ENCODE data around the gene RANBP10.
A peak's percentile ranks its signal among the peaks of the same experiment; 100 is the strongest.

The RANBP10 gene

DNA sequence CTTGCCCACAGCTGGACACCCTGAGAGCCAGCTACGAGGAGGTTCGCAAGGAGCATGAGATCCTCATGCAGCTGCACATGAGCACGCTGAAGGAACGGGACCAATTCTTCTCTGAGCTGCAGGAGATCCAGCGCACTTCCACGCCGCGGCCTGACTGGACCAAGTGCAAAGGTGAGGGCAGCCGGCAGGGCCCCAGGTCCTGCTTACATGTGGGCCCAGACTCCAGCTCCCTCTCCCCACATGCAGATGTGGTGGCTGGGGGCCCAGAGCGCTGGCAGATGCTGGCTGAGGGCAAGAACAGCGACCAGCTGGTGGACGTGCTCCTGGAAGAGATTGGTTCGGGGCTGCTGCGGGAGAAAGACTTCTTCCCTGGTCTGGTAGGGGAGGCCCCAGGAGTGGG, 19.5 kb upstream of the RANBP10 start:
- no peak for DNase-seq

DNA sequence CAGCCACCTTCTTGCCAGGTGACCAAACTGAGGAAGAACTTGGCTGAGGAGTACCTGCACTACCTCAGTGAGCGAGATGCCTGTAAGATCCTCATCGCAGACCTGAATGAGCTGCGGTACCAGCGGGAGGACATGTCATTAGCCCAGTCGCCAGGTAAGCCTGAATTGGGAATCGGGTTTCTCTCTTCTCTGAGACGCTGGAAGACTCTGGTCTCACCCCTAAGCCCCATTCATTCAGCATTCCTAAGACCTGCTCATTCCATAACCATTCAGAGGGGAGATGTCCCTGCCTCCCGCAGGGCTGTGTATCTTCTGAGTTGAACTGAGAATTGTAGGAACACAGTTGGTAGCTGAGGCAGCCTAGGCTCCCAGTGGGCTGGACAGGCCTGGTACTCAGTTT, 18.8 kb upstream of the RANBP10 start:
- no peak for DNase-seq

DNA sequence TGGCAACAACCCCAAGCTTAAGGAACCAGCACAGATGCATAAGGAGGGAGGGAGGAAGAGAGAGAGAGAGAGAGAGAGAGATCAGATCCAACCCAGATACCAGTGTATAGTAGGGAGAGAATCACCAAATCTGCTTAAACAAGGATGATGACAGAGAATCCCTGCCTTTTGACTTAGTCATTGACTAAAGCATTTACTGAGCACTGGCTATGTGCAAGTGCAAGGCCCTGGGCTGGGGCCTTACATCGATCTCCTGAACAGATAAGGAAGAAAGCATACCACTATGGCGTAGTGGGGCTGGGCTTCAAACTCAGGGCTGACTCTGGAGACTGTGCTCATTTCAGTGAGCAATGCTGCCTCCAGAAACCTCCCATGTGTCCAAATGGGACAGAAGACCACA, 16.2 kb upstream of the RANBP10 start:
- DNase-seq, result no peak

DNA sequence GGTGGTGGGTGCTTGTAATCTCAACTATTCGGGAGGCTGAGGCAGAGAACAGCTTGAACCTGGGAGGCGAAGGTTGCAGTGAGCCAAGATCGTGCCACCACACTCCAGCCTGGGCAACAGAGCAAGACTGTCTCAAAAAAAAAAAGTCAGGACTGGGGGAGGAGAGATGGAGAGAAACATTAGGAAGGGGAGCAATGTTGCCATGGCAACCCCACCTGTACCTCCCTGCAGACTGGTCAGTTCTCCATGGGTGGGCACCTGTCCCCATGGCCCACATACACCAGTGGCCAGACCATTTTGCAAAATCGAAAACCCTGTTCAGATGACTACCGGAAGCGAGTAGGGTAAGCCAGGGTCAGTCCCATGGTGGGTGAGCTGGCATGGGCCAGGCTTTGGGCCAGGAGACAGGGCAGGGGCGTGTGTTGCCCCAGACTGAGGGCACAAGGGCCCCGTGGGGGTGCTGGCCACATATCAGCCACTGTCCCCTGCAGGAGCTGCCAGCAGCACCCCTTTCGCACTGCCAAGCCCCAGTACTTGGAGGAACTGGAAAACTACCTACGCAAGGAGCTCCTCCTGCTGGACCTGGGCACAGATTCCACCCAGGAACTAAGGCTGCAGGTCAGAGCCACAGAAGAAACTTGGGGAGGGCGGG, 14.4 kb upstream of the RANBP10 start:
- DNase-seq, result no peak

DNA sequence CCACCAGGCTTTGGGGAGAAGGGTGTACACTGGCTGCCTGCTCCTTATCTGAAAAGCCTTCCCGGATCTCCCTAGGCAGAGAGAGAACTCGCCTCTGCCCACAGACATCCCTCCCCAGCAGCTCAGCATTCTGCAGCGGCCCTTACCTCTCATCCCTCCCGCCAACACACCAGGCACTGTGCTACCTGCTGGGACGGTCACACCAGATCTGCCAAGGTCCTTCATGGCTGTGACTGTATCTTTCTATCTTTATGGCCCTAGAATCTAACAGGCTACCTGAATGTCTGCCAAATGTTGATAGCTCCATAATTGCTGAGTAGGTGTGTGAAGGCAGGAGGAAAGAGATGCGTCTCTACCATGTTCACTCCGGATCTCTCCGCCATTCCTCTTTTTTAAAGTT, 8.2 kb upstream of the RANBP10 start:
- no peak for DNase-seq

DNA sequence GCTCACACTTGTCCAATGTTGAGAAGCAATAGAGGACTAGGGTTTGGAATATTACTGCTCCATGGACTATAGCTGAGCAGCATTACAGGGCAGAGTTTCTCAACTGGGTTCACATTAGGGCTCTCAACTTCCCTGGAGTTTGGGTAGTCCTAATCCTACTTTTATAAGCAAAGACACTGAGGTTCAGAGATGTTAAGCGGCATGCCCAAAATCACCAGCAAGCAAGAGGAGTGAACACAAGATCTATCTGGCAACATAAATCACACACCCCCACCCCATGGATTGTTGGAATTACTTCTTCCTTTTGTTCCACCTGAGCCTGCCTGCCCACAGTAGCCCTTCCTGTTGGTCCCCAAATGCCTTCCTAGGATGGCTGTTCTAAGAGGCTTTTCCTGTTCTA, 5.5 kb upstream of the RANBP10 start:
- no peak for DNase-seq

DNA sequence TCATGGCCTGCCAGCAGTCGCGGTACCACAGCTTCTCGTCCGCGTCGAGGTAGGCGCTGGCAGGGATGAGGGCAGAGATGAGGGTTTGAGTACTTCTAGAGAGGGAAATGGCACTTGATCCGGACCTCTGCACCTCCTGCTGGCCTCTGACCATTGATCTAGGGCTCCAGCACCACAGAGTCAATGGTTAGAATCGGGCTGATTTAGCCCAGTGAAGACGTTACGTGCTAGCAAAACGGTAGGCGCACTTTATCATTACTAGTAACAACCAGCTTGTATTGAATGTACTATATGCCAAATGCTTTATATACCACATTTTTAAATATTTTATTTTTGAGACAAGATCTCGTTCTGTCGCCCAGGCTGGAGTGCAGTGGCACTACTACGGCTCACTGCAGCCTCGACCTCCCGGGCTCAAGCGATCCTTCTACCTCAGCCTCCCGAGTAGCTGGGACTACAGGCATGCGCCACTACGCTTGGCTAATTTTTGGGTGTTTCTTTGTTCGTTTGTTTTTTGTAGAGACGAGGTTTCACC, 855 bp upstream of the RANBP10 start:
- no peak for DNase-seq

DNA sequence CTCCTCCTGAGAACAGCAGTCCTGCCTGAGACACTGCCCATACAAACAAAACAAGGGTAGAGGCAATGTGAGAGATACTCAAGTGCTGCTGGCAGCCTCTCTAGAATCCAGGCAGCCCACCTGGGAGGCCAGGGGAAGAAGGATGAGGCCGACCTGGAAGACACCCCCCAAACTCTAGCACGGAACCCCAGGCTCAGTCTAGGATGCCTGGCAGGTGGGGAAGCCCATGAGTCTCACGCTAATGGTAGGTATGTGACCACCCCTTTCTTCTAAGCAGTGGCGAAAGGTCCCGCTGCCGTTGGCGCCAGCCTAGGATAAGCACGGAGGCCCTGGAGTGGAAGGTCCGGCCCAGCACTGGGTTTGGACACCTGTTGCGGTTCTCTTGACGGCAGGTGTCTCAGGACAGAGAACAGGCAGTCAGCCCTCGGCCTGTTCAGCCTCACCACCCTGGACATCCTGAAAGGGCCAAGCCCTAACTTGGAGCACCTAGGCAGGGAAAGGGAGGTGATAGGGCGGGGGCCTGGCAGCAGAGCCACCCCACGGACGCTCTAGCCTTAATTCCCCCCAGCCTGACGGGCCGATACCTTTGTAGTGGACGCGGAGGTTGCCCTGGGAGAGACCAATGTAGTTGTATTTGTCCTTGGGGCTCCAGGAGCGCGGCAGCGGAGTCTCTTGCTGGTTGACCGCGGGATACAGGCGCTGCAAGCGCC, 487 bp downstream of the RANBP10 start:
- no peak for DNase-seq

DNA sequence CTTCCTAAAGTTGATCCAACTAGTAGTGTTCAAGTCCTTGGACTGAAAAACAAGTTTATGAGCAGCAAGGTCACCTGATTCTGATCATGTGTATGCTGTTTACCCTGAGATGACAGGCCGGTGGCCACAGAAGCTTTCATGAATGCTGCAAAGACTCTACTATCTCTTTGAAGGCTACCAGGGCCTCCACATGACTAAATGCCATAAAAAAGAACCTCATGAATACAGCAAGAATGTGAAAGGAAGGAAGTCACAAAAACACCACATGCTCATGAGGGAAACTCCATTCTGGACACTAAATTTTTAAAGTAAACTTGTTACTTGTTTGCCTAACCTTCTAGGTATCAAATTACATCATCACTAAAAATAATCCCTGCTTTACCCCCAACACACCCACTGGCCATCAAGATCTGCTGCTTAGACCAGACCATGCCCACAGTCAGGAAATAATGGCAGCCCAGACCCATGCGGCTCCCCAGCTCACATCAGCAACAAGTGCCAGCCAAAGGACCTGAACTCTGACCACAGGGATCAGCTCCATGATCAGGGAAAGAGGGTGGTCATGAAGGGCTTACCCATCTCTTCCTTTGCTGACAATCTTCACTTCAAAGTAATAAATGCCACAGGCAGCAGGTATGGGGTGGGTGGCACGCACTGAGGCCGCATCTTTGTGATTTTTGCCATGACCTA, 1.4 kb downstream of the RANBP10 start:
- DNase-seq, result no peak

DNA sequence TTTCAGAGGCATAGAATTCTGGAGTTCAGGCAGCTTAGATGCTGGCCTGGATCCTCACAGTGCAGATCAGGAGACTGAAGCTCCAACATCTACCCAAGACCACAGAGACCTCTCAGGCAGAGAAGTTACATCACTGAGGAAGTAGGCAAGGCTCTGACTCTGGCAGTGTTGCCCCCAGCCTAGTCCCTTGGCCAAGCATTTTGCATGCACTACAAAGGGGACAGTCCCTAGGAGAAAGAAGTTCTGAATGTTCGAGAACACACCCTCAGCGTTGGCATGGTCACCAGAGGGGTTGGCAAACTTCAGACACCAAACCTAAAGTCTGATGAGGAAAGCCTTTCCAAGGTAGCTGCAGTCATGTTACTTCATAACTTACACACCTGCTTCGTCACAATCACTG, 2.5 kb downstream of the RANBP10 start:
- no peak for DNase-seq

DNA sequence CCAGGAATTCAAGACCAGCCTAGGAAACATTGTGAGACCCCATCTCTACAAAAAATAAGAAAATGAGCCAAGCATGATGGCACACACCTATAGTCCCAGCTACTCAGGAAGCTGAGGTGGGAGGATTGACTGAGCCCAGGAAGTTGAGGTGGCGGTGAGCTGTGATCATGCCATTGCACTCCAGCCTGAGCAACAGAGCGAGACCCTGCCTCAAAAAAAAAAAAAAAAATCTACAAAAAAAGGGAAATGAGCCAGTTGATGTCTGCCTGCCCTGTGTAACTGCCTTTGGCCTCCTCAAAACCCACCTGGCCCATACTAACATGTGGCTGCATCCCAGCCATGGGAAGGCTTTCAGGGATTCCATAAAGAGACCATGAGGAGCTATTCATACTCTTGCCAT, 4.5 kb downstream of the RANBP10 start:
- DNase-seq, result no peak

DNA sequence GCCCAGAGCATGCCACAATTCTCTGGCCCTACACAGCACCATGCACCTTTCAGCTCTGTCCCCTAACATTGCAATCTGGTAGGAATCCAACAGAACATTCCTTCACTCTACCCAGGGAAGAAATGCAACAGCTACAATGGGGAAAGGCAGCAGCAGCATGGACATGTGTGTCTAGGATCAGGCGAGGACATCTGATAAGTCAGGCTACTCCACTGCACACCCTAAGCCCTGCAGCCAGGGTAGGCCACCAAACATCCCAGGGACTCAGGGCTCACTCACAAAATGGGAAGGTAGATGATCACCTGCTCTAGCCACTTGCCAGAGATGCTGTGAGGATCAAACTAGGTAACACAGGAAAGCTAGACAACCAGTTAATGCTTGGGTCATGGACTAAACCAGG, 5.1 kb downstream of the RANBP10 start:
- no peak for DNase-seq

DNA sequence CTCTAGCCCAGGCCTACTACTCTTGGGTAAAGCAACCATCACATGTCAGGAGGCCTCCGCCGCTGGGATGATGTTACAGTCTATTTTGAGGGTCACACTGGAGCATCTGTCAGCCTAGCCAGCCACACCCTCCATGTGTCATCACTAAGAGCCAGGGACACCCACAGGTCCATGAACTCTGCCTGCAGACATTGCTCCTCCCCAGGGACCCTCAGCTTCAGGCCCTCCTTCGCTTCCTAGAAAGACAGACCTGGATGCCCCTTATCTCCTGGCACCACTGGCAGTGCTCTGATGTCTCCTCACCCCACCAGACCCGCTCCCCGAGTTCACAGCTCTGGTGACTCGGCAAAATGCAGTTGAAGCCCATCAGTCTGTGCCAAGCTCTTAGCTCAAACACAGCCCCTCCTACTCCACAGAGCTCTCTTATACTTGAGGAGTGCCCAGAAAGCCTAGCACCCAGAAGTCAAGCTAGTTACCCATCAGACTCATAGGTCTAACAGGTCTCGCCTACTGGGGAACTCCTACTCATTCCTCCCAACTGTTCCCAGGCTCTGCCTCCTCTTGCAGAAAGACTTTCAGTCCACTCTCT, 5.9 kb downstream of the RANBP10 start:
- DNase-seq, result no peak

DNA sequence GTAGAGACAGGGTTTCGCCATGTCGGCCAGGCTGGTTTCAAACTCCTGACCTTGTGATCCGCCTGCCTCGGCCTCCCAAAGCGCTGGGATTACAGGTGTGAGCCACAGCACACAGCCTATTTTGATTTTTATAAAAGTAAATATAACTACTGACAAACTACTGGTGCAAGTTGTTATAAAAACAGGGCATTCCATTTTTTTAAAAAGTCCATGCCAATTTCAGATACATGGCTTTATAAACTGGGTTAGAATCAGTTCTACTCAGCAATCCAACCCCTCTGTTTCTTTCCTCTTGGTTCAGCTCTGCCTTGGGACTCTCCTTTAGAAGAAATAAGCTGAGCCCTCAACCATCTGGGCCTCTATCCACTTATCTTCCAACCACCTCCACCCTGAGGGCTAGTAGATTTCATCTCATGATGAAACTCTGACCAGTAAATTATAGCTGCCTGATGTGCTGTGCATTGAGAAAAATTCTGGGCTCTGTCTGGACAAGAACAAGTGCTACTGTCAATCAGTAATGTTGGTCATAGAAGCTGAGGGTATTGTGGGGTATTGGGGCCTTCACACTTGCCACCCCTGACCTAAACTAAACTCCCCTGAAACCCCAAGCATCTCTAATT, 10.2 kb downstream of the RANBP10 start:
- no peak for DNase-seq

DNA sequence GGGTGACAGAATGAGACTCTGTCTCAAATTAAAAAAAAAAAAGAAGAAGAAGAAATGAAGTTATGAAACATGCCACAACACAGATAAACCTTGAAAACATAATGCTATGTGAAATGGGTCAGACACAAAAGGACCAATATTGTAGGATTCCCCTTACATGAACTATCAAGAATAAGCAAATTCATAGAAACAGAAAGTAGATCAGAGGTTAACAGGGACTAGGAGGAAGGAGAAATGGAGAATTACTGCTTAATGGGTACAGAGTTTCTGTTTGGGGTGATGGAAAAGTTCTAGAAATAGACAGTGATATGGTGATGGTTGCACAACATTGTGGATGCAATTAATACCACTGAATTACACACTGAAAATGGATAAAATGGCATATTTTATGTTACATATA, 16.3 kb downstream of the RANBP10 start:
- no peak for DNase-seq

DNA sequence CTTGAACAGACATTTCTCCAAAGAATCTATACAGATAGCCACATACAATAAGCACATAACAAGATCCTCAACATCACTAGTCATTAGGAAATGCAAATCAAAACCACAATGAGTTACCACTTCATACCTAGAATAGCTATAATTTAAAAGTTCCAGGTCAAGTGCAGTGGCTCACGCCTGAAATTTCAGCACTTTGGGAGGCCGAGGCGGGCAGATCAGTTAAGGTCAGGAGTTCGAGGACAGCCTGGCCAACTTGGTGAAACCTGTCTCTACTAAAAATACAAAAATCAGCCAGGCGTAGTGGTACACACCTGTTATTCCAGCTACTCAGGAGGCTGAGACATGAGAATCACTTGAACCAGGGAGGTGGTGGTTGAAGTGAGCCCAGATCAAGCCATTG, 19.9 kb downstream of the RANBP10 start:
- DNase-seq, result no peak

DNA sequence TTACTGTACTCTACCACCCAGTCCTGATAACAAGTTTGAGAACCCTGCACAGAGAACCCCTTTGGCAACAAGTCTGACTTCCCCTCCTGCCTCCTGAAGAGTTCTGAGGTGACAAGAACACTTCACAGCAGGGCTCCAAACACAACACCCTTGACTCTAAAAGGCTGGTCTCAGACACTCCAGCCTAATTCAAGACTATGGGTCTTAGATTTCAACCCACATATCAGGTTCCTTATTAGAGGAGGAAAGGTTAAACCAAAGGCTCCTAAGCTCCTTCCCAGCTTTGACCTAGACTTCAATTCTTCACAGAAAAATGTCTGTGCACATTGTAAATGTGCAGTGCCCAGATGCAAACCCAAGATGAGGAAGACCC, 23.0 kb downstream of the RANBP10 start:
- no peak for DNase-seq

DNA sequence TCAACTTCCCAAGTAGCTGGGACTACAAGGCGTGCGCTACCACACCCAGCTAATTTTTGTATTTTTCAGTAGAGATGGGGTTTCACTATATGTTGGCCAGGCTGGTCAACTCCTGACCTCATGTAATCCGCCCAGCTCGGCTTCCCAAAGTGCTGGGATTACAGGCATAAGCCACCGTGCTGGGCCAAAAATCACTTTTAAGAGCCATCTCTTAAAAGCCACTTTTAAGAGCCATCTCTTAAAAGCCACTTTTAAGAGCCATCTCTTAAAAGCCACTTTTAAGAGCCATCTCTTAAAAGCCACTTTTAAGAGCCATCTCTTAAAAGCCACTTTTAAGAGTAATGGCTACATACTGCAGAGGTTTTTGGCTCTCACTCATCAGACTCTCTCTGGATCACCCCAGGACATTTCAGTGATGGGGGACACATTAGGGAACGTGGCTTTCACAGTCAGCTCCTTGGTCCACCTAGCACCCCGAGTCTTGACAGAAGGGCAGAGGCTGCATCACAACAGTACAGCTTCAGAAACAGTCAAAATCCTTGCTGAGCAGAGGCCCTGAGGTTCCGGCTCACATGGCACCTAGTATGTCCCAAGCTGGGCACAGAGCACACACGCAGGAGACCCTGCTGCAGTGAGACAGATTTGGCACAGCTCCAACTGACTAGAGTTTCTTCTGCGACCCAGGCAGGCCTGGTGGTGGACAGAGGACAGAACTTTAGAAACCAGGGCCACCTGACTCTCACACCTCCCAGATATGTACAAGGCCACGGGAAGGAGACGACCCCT, 23.6 kb downstream of the RANBP10 start:
- no peak for DNase-seq

DNA sequence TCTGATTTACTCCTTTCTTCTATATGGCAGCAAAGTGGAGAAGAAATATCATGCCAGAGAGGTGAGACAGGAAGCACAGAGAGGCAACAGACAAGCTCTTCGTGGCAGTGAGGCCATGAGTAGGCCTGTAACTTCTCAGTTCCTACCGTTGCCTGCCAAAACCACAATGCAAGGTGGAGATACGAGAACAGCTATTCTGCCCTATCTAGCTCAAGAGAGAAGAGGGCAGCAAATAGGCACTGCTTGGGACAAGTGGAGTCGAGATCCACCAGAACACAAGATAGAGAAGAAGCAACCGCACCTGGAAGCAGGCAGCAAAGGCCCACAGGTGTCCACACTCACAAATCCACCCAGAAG, 24.8 kb downstream of the RANBP10 start:
- peak; percentile 41 for DNase-seq

DNA sequence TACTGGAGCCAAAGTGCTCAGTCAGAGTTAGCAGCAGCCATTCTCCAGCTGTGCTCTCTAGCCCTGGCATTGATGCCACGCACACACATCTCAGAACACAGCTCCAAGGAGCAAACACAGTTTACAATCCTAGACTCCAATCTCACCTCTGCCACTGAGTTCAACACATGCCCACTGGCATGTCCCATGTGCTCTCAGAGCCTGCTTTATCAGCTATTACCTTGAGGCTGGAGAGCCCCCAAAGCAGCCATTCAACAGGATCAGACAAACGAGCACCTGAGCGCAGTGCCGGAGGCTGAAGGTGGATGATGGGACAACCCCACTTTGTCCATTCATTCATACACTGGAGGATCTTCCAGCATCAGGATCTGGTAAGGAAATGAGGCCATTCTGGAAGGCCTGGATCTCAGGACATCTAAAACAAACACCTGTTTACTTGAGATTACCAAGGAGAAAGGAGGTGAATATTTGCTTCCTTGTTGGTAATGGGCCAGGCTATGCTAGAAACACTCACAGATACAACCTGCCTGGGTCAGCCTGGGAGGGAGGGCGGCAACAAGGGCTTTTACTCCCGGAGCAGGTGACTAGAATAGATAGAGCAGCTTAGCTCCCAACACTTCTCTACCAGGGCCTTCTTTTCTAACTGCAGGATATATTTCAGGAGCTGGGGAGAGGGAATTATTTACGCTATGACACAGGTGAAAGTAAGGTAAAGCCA, 25.4 kb downstream of the RANBP10 start:
- DNase-seq, result no peak

DNA sequence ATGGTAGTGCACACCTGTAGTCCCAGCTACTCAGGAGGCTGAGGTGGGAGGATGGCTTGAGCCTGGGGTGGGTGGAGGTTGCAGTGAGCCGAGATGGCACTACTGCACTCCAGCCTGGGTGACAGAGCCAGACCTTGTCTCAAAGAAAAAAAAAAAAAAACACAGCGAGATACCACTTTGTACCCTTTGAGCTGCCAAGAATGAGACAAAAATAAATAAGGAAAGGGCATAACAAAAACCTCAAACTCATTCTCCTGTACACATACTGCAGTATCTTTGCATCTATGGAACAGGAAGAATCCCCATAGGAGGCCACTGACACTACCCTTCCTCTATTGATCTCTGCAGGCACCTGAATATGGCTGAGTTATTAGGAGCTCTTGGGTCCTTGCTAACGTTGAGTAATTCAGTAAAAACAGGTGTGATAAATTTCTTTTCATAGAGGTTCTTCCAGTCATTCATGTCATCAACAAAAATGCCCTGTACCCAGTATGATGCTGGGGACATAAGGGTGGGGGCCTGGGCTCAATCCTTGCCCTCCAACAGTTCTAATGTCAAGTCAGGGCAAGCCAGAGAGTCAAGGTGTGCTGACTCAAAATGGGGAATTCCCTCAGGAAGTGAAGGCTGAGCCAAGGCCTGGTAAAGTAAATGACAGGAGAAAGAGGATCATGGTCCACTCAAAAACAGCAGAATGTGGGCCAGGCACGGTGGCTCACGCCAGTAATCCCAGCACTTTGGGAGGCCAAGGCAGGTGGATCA, 26.9 kb downstream of the RANBP10 start:
- DNase-seq, result no peak

Data from GF-D8 (cell line).